GDM1 (cell line): Measurements from ENCODE around the gene DCLK3.

Experiments
- DNase-seq: peaks from one replicate; lab custom pipeline; 2025; lab: John Stamatoyannopoulos, UW

The DCLK3 gene

GRCh38 chr3:36709826-36710365, 54.5 kb downstream of the DCLK3 start:
- DNase-seq: no peak

GRCh38 chr3:36709281-36709680, 55.1 kb downstream of the DCLK3 start:
- DNase-seq: no peak

- no peak for DNase-seq
Observed at GRCh38 chr3:36707623-36708409, 56.5 kb downstream of the DCLK3 start.

GRCh38 chr3:36705015-36705414, 59.3 kb downstream of the DCLK3 start:
- no peak for DNase-seq

GRCh38 chr3:36704280-36704679, 60.1 kb downstream of the DCLK3 start:
- no peak for DNase-seq

GRCh38 chr3:36701249-36701572, 63.1 kb downstream of the DCLK3 start:
- DNase-seq: no peak

- peak; percentile 42 for DNase-seq
Observed at GRCh38 chr3:36700537-36701248, 63.7 kb downstream of the DCLK3 start.

GRCh38 chr3:36698314-36698713, 66.0 kb downstream of the DCLK3 start:
- no peak for DNase-seq

- no peak for DNase-seq
Observed at GRCh38 chr3:36697229-36698001, 66.9 kb downstream of the DCLK3 start.

- DNase-seq: no peak
Observed at GRCh38 chr3:36696799-36697198, 67.6 kb downstream of the DCLK3 start.

- no peak for DNase-seq
Observed at GRCh38 chr3:36695769-36696137, 68.6 kb downstream of the DCLK3 start.

GRCh38 chr3:36695113-36695768, 69.1 kb downstream of the DCLK3 start:
- DNase-seq: no peak

GRCh38 chr3:36693670-36694069, 70.7 kb downstream of the DCLK3 start:
- DNase-seq: no peak

- no peak for DNase-seq
Observed at GRCh38 chr3:36689560-36689959, 74.8 kb downstream of the DCLK3 start.

- DNase-seq: no peak
Observed at GRCh38 chr3:36688815-36689214, 75.5 kb downstream of the DCLK3 start.

- no peak for DNase-seq
Observed at GRCh38 chr3:36686516-36686915, 77.8 kb downstream of the DCLK3 start.

- no peak for DNase-seq
Observed at GRCh38 chr3:36681867-36682266, 82.5 kb downstream of the DCLK3 start.

GRCh38 chr3:36680952-36681351, 83.4 kb downstream of the DCLK3 start:
- no peak for DNase-seq

- DNase-seq: no peak
Observed at GRCh38 chr3:36679384-36680200, 84.8 kb downstream of the DCLK3 start.

GRCh38 chr3:36678216-36679013, 85.9 kb downstream of the DCLK3 start:
- DNase-seq: no peak
